HUES48 (cell line): ENCODE results near the gene PTPRG.

Experiments used
- H3K27ac ChIP-seq: one replicate; pipeline ENCODE4 v1.7.0; 2013; ENCODE audit warnings: low read depth, low read length, inconsistent platforms
- H3K27me3 ChIP-seq: 2 replicates; pipeline ENCODE4 v1.6.1; 2013; ENCODE audit warnings: mild to moderate bottlenecking, low read length; ENCODE audit not compliant: control insufficient read depth, insufficient read depth
- H3K36me3 ChIP-seq: 2 replicates; pipeline ENCODE4 v1.6.1; 2013; ENCODE audit warnings: low read length; ENCODE audit not compliant: control insufficient read depth, insufficient read depth
- H3K4me1 ChIP-seq: 2 replicates; pipeline ENCODE4 v1.6.1; 2013; ENCODE audit warnings: mild to moderate bottlenecking, low read length; ENCODE audit not compliant: control insufficient read depth, insufficient read depth
- H3K4me3 ChIP-seq: 2 replicates; pipeline ENCODE4 v1.5.1; 2013; ENCODE audit warnings: mild to moderate bottlenecking, low read depth, low read length
- H3K9ac ChIP-seq: 2 replicates; pipeline ENCODE4 v1.6.1; 2013; ENCODE audit warnings: mild to moderate bottlenecking, low read depth, low read length, moderate library complexity
- H3K9me3 ChIP-seq: 2 replicates; pipeline ENCODE4 v1.6.1; 2013; ENCODE audit warnings: low read length; ENCODE audit not compliant: control insufficient read depth, insufficient read depth

The PTPRG gene

DNA sequence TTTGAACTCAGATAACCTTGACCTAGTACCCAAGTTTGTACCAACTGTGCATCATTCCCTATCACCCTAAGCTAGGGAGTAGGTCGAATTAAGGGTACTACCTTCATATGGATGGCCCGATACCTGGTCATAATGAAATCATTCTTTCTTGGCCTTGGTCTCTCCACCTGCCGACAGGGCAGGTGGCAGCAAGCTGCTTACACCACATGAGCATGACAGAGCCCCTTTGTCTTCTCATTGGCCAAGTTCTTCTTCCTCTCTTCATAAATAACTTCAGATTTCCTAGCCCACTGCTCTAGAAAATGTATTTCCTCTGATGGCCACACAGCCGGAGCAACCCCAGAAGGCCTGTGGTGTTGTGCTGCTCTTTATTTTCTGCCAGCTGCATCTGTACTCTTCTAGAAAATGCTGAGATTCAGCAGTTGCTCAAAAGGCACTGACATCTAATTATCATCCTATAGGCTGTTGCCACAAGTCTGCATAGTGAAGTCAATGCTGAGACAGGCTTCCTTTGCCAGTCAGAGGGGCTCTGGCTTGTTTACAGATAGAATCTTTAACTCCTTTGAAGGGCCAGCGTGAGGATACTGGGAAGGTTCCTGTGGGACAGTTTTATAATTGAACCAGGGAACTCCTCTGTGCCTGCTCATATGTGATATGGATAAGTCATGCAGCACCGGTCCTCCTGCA is 304.2 kb downstream of the PTPRG start:
- H3K27me3 ChIP-seq = no peaks in the 10 kb centered on the region

DNA sequence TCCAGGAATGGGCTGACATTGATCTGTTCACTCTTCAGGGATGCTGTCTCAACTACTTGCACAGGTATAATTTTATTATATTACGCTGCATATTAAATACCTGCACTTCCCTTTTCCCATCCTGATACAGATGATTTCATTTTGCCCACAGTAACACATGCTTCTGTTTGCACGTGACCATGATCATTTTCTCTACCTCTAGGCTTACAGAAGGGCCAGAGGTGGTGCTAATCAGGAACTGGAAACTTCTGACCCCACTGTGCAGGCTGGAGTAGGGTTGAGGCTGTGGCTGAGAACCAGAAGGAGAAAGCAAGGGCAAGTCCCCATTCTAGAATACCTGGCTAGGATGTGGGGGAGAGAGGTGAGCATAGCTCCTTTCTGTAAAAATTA is 304.8 kb downstream of the PTPRG start:
- Histone ChIP-seq H3K27ac (no peak overlapping the region), H3K4me1 (peaks cover 49% of the 10 kb centered on the region), H3K9me3 (no peaks in the 10 kb centered on the region), H3K9ac (no peak overlapping the region), H3K27me3 (no peaks in the 10 kb centered on the region), H3K4me3 (no peak overlapping the region), H3K36me3 (no peaks in the 10 kb centered on the region)

More for the DNA sequence above, 304.2 kb downstream of the PTPRG start:
- H3K4me1 ChIP-seq = peaks cover 49% of the 10 kb centered on the region
- no peak overlapping the region for H3K27ac ChIP-seq
- H3K4me3 ChIP-seq = no peak overlapping the region
- no peak overlapping the region for H3K9ac ChIP-seq
- H3K9me3 ChIP-seq = no peaks in the 10 kb centered on the region
- no peaks in the 10 kb centered on the region for H3K36me3 ChIP-seq

DNA sequence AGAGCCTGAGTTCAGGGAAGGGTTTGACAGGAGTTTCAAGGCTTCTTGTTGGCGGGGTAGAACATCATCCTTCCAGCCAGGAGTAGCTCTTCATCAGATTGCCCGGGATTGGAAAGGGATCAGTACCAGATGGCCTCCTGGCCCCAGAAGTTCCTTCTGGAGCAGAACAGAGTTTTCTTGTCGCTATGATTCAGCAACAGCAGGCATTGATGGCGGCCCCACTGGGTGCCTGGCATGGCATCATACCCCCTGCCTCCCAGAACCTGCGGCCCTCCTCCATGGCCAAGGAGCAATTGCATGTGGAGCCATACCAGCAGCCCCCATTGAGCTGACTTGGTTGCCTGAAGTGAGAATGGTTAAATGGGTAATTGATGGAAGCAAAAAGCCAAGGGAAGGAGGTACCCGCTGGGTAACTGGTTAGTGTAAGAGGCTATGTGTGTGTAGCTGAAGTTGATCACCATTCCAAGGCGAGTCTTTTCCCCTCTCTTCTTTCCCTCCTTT is 305.6 kb downstream of the PTPRG start:
- H3K27ac ChIP-seq = no peak overlapping the region
- no peaks in the 10 kb centered on the region for H3K27me3 ChIP-seq
- H3K4me1 ChIP-seq = peaks cover 50% of the 10 kb centered on the region
- H3K36me3 ChIP-seq = no peaks in the 10 kb centered on the region
- H3K9ac ChIP-seq = no peak overlapping the region
- H3K9me3 ChIP-seq = no peaks in the 10 kb centered on the region
- no peak overlapping the region for H3K4me3 ChIP-seq

DNA sequence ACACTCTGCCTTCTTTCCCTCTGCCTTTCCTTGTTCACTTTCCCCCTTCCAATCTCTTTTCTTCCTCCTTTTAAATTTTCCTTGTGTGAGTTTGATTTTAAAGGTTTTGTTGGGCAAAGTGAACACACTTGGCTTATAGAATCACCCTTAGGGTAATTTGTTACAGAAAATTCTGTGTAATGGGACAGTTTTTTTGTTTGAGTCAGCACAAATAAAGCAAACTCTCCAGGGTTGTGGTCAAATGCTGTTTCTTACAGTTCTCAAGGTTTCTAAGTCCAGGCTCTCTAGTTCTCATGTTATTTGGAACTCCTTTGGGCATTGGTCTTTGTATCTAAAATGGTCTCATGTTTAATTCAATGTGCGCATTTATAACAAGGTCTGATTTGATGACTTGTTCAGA is 307.1 kb downstream of the PTPRG start:
- Histone ChIP-seq H3K9ac (no peak overlapping the region), H3K9me3 (no peaks in the 10 kb centered on the region), H3K36me3 (no peaks in the 10 kb centered on the region), H3K4me3 (no peak overlapping the region), H3K27ac (no peak overlapping the region), H3K4me1 (peaks cover 65% of the 10 kb centered on the region), H3K27me3 (no peaks in the 10 kb centered on the region)

DNA sequence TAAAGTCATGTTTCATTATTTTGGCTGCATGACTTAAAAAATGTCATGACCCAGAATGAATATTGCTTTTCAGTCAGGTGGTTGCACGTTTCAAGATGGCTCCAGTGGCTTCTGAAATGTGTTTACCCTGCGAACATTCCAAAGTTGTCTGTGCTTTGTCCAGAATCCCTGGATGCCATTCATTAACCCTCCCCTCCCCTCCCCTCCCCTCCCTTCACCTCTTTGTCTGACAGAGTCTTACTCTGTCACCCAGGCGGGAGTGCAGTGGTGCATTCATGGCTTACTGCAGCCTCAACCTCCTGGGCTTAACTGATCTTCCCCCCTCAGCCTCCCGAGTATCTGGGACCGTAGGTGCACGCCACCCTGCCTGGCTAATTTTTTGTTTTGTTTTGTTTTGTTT is 308.0 kb downstream of the PTPRG start:
- no peak overlapping the region for H3K27ac ChIP-seq
- H3K4me1 ChIP-seq = peaks cover 74% of the 10 kb centered on the region
- H3K9me3 ChIP-seq = no peaks in the 10 kb centered on the region
- no peaks in the 10 kb centered on the region for H3K36me3 ChIP-seq
- H3K9ac ChIP-seq = no peak overlapping the region
- no peaks in the 10 kb centered on the region for H3K27me3 ChIP-seq
- H3K4me3 ChIP-seq = no peak overlapping the region

DNA sequence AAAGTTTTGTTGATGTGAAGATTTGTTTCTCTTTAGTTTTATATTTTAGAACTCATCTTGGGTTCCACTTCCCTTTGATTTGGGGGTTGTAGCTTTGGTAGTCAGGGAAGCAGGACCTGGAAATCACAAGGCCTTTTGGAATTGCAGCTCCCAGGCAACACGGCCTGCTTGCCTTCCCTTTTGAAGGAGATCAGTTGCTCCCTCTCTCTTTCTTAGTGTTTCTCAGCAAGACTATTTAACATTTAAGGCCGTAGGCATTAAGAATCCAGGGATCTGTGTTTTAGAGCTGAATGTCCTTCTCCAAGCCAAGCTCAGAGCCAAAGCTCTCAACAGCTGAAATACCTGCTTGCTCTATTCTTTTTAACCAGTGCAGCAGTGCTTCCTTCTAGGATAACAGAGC is 310.3 kb downstream of the PTPRG start:
- Histone ChIP-seq H3K9ac (peak overlapping the region; percentile 59), H3K4me1 (peaks cover 85% of the 10 kb centered on the region), H3K36me3 (no peaks in the 10 kb centered on the region), H3K27me3 (no peaks in the 10 kb centered on the region), H3K9me3 (no peaks in the 10 kb centered on the region), H3K4me3 (peak overlapping the region; percentile 21; the same call in 1 of the 2 replicates), H3K27ac (peak overlapping the region; percentile 89)

DNA sequence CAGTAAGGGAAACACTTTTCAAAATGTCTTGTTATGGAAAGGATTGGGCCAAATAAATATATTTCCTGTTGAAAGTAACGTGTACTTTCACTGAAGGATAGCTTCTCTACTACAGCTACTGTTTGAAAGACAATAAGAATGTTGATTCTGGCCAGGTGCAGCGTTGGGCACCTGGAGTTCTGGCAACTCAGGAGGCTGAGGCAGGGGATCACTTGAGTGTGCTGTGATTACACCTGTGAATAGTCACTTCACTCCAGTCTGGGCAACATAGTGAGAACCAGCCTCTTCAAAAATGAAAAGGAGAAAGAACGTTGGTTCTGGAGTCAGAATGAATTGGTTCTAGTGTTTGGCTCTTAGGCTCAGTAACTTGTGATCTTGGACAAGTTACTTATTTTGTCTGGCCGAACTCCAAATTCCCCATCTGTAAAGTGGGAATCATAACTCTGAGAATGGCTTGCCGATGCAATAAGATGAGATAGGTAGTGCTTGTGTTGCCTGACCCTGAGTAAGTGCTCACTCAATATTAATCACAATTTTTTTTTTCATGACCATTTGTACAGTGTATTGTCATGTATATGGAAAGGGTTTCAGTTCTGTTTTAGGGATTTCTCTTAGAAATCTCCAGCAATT is 310.8 kb downstream of the PTPRG start:
- no peaks in the 10 kb centered on the region for H3K27me3 ChIP-seq
- peak overlapping the region; percentile 59 for H3K9ac ChIP-seq
- H3K4me1 ChIP-seq = peaks cover 91% of the 10 kb centered on the region
- H3K27ac ChIP-seq = peak overlapping the region; percentile 89
- peak overlapping the region; percentile 21 for H3K4me3 ChIP-seq
- H3K36me3 ChIP-seq = no peaks in the 10 kb centered on the region
- H3K9me3 ChIP-seq = no peaks in the 10 kb centered on the region

DNA sequence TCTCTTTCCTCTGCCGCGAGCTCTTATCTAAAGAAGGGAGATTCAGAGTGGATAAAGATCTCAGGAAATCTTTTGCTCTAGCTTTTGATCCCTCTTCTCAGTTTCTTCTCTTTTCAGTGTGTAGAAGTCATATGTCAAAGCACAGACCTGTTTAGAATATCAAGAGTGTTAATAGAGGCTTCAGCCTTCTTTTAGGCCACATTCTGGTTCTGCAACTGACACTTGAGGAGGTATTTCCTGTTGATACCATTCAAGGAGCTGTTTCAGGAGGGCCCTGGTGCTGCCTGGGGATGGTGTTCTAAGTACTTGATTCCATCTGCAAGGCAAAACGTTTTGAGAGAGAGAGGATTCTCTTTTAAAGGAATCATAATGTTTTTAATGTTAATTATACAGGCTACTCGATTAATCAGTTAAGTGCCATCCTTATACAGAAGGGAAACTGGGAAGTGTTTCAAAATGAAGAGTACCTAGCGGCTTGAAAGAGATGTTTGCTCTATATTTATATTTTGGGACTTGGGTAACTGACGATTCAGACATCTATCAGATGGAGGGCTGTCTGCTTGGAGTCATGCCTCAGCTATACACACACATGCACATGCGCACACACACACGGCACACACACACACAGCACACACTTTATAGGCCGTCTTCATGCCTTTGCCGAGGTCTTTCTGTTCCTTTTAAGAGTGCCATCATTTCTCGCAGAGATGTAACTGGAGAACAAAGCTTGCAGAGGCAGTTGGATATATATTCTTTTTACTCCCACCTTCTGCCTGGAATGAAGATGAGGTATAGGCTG is 313.9 kb downstream of the PTPRG start:
- Histone ChIP-seq H3K9ac (0 out of 2 replicates have a peak overlapping the region, but pooled peaks have one; percentile 19), H3K9me3 (no peaks in the 10 kb centered on the region), H3K36me3 (no peaks in the 10 kb centered on the region), H3K4me1 (peaks cover 91% of the 10 kb centered on the region), H3K27me3 (no peaks in the 10 kb centered on the region), H3K4me3 (peak overlapping the region; percentile 22; the same call in 1 of the 2 replicates), H3K27ac (peak overlapping the region; percentile 63)

DNA sequence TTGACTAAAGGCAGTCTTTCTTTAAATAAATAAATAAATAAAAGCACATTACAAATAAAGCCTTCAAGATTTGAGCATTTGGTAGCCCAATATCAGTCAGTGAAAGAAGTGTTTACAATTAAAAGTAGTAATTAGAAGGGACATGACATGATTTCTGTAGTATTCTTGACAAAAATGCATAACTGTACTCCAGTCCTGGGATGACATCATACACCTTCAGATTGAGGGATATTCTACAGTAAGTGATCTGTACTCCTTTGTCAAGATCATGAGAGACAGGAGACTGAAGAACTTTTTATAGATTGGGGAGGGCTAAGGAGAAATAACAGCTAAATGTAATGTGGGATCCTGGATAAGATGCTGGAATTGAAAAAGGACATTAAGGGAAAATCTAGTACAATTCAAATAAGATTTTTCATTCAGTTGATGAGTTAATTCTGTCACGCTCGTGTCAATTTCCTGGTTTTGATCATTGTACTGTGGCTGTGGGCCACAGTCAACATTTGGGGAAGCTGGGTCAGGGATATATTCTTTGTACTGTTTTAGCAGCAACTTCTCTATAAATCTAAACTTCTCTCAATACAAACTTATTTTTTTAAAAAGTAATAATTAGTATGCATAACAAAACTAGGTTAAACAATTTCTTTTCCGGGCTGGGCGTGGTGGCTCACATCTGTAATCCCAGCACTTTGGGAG is 314.8 kb downstream of the PTPRG start:
- no peak overlapping the region for H3K9ac ChIP-seq
- no peaks in the 10 kb centered on the region for H3K9me3 ChIP-seq
- H3K27me3 ChIP-seq = no peaks in the 10 kb centered on the region
- no peaks in the 10 kb centered on the region for H3K36me3 ChIP-seq
- no peak overlapping the region for H3K4me3 ChIP-seq
- peak overlapping the region; percentile 42 for H3K27ac ChIP-seq
- H3K4me1 ChIP-seq = peaks cover 85% of the 10 kb centered on the region

DNA sequence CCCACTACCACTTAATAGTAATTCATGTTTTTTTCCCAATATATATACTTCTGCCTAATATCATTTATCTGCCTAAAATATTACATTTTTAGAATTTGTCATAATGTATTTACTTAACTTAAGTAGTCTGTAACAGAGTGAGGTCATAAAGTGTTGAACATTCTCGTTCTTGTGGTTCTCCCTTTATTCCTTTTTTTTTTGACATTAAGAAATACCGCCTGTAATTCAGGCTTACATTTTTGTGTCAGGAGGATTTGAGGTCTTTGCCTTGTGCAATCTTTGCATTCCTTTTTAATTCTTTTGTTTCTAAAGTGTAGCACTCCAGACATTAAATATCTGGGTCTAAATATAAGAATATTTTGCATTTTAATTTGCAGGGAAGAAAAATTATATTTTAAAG is 315.4 kb downstream of the PTPRG start:
- H3K9ac ChIP-seq = no peak overlapping the region
- H3K4me1 ChIP-seq = peaks cover 81% of the 10 kb centered on the region
- no peaks in the 10 kb centered on the region for H3K27me3 ChIP-seq
- no peaks in the 10 kb centered on the region for H3K36me3 ChIP-seq
- no peaks in the 10 kb centered on the region for H3K9me3 ChIP-seq
- peak overlapping the region; percentile 25 for H3K27ac ChIP-seq
- H3K4me3 ChIP-seq = no peak overlapping the region
